ENCODE results near the gene SHISAL2A. TPM values are rescaled to one million over a fixed set of nuclear protein-coding genes. Genes with fewer than 3 reads are reported as not detected.

The SHISAL2A gene
- total RNA-seq, 1 experiment from 2014 or later, result 0.90 TPM

DNA sequence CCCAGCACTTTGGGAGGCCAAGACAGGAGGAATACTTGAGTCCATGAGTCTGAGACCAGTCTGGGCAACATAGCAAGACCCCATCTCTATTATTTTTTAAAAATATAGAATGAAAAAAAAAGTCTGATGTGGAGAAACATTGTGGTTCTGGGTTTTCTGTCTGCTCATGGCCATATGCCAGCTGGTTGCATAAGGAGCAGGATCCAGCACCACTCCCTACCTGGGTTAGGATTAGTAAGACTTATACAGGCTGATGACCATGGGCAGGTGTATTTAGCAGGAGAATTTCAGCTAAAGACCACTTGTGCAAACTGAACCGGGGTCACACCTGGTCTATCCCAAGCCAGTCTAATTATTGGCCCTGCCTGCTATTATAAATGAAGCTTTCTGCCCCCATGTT is 47.5 kb upstream of the SHISAL2A start:
- Histone ChIP-seq H3K4me2 (ENCODE audit: insufficient read depth, insufficient read length, low read length) (no peak overlapping the region), H3K79me1 (ENCODE audit: insufficient read depth, low read depth, low read length, poor library complexity, severe bottlenecking) (no peaks in the 10 kb centered on the region), H3K23me2 (ENCODE audit: insufficient read length, low read depth, low read length, poor library complexity, severe bottlenecking) (no peaks in the 10 kb centered on the region), H2AFZ (ENCODE audit: low read length) (no peak overlapping the region), H3K27me3 (ENCODE audit: insufficient read depth, low read length) (no peaks in the 10 kb centered on the region), H3K14ac (ENCODE audit: insufficient read depth, low read length) (no peak overlapping the region), H2AK5ac (ENCODE audit: insufficient read length, low read length) (no peak overlapping the region), H4K91ac (ENCODE audit: insufficient read length, low read depth, low read length) (no peak overlapping the region), H3K9me3 (ENCODE audit: control insufficient read depth, low read depth, low read length) (no peaks in the 10 kb centered on the region), H4K8ac (replicated peaks; ENCODE audit: insufficient read length, low read depth, low read length) (no peak overlapping the region), H2BK12ac (ENCODE audit: insufficient read length, low read depth, low read length) (no peak overlapping the region), H4K20me1 (ENCODE audit: control insufficient read depth, insufficient read depth, insufficient read length) (no peaks in the 10 kb centered on the region), H2BK5ac (ENCODE audit: insufficient read length, low read length) (no peak overlapping the region), H3K4ac (ENCODE audit: low read depth, low read length) (no peak overlapping the region), H3K9ac (ENCODE audit: extremely low read depth, insufficient read length, low read length) (no peak overlapping the region), H3T11ph (ENCODE audit: low read length) (no peak overlapping the region), H2BK15ac (ENCODE audit: low read depth, low read length) (no peak overlapping the region), H3K23ac (ENCODE audit: insufficient read length, low read depth, low read length) (no peak overlapping the region), H3K27ac (ENCODE audit: insufficient read length, low read depth, low read length) (no peak overlapping the region), H3K4me1 (ENCODE audit: insufficient read depth, low read length) (no peaks in the 10 kb centered on the region), H2BK120ac (ENCODE audit: low read depth, low read length, poor library complexity, severe bottlenecking) (no peak overlapping the region), H3K79me2 (ENCODE audit: insufficient read depth, low read length) (no peaks in the 10 kb centered on the region), H3K18ac (ENCODE audit: insufficient read length, low read depth, low read length) (no peak overlapping the region), H4K5ac (ENCODE audit: insufficient read length, low read depth, low read length) (no peak overlapping the region), H3K56ac (ENCODE audit: insufficient read length, low read depth, low read length) (no peak overlapping the region), H2BK20ac (ENCODE audit: low read depth, low read length, poor library complexity, severe bottlenecking) (no peak overlapping the region)
- no CpG with 5 or more reads among the region's 1 CpG for WGBS (ENCODE audit: extremely low coverage, insufficient read length, low lambda C conversion rate)
- H3K36me3 Mint-ChIP-seq (ENCODE audit: insufficient read depth in 1 of 3, low read depth in 3 of 3), result no peaks in the 10 kb centered on the region
- TF ChIP-seq, protein P1, sequence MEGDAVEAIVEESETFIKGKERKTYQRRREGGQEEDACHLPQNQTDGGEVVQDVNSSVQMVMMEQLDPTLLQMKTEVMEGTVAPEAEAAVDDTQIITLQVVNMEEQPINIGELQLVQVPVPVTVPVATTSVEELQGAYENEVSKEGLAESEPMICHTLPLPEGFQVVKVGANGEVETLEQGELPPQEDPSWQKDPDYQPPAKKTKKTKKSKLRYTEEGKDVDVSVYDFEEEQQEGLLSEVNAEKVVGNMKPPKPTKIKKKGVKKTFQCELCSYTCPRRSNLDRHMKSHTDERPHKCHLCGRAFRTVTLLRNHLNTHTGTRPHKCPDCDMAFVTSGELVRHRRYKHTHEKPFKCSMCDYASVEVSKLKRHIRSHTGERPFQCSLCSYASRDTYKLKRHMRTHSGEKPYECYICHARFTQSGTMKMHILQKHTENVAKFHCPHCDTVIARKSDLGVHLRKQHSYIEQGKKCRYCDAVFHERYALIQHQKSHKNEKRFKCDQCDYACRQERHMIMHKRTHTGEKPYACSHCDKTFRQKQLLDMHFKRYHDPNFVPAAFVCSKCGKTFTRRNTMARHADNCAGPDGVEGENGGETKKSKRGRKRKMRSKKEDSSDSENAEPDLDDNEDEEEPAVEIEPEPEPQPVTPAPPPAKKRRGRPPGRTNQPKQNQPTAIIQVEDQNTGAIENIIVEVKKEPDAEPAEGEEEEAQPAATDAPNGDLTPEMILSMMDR (conservative IDR thresholded peaks at IDR 0.05), result no peak
- H3K27ac Mint-ChIP-seq, result no peak overlapping the region
- no peaks in the 10 kb centered on the region for H3K9me3 Mint-ChIP-seq
- H3K27me3 Mint-ChIP-seq (ENCODE audit: low read depth), result no peaks in the 10 kb centered on the region
- H3K4me1 Mint-ChIP-seq, result peaks cover 17 to 26% of the 10 kb centered on the region in 2 experiments
- no peak overlapping the region for H3K4me3 Mint-ChIP-seq
- DNase-seq, result no peak

Measured in H9 (cell line).